Measurements from ENCODE around the gene PSME4.
"Not testable (repeated sequence)": the region's sequence is repeated elsewhere in the genome, so short reads cannot be mapped to it uniquely, and the experiment has no call there.

Gene PSME4

DNA sequence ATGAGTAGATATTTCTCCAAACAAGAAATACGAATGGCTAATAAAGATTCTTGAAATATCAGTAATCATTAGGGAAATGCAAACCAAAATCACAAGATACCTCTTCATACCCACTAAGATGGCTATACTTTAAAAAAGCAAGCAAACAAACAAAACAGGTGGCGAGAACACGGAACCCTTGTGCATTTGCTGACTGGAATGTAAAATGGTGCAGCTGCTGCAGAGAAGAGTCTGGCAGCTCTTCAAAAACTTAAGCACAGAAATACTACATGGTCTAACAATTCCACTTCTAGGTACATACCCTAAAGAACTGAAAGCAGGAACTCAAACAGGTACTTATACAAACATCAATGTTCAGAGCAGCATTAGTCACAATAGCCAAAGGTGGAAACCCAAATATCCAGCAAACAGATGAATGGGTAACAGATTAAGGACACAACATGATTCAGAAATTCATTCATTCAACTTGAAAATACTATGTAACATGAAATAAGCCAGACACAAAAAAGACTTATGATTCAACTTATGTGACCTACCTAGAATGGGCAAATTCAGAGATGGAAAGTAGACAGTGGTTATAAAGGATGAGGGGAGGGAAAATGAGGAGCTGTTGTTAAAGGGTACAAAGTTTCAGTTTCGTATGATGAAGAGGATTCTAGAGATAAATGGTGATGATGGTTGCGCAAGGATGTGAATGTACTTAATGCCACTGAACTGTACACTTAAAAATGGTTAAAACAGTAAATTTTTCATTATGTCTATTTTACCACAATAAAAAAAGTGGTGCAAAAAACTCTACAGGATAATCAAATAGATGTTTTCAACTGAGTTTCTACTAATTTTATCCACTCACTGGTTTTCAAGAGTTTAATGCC, 84.2 kb downstream of the PSME4 start:
- DNase-seq (ENCODE audit: low spot score), result no peak

DNA sequence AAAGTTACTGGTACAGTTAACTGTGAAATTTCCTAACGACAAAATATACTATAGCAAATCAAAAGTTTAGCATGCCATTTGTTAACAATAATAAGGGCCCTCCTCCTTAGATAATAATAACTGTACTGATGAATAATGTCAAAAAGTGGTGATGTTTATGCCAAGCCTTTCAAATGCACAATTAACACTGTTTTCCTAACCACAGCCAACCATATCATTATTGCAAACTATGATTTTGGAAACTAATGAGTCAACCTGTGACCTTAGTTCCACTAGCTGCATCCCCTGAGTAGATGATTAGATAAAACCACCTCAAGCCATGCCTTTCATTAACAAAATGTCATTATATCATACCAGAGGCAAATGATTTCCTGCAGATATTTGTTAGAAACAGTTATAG, 85.9 kb downstream of the PSME4 start:
- DNase-seq (ENCODE audit: low spot score), result no peak

DNA sequence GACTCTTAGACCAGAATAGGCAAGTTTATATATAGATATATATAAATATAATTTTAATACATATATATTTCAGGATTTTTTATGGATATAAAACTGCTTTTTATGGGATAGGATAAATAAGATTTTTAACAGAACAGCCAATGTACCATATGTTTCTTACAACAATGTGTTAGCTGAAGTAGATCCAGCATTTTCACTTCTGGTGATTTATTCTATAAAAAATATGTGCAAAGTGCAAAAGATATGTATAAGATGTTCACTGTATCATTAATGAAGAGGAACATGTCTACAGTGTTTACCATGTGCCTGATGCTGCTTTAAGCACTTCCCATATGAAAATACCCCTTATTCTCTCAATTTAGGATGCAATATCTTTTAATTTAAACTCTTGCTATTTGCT, 88.8 kb downstream of the PSME4 start:
- DNase-seq (ENCODE audit: low spot score), result no peak

DNA sequence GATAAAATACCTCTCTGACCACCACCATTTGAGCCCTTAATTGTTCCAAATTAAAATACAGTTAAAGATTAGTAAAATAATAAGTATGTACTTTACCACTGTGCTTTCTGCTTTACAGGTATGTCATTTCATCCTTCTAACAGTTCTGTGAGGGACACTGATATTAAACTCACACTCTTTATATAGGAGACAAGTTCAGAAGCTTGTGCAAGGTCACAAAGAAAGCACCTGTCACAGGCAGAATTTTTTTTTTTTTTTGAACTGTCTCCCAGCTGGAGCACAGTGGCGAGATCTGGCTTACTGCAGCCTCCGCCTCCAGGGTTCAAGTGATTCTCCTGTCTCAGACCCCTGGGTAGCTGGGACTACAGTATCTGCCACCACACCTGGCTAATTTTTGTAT, 89.4 kb downstream of the PSME4 start:
- no peak for DNase-seq (ENCODE audit: low spot score)

DNA sequence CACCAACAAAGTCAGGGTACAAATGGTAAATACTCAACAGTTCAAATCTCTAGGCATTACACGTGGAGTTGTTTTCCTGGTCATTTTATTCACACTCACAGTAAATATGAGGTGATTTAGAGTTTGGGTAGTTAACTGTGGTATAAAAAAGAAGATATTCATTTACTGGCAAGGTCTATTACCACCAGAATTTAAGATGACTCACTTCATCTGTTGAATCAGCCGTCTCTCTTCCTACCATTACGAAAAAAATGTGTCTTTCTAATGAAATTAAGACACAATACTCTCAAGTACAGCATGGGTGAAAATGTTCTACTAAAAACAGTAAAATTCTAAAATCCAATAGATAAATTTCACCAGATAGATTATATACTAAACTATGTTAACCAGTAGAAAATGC, 90.0 kb downstream of the PSME4 start:
- peak; percentile 76 for DNase-seq (ENCODE audit: low spot score)

DNA sequence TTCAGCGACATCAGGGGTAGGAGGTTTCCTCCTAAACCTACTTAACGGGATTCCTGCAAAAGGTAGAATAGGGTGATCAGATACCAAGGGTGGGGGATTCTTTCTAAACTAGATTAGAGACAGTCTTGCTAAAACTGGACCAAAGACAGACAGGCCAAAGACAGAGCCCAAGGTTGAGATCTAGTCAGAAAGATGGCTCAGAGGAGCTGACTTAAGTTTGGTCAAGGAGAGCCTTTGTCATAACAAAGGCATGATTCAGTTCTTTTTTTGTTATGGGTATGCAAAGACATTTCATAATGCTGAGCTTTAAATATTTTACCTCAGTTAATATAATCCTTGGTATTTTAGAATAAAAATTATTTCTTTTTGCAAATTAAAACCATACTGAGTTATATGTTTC, 93.2 kb downstream of the PSME4 start:
- DNase-seq (ENCODE audit: low spot score), result peak; percentile 11

DNA sequence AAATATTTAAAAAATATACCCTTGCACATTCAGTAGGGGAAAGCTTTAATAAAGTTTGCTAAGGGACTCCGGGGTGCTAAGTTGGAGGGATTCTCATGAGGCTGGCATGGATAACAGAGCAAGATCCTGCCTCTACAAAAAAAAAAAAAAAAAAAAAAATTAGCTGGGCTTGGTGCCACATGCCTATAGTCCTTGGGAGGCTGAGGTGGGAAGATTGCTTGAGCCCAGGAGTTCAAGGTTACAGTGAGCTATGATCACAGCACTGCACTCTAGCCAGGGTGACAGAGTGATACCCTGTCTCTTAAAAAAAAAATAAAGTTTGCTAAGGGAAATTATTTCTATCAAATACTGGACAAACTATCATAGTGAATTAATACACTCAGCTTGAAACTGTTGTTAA, 93.7 kb downstream of the PSME4 start:
- no peak for DNase-seq (ENCODE audit: low spot score)

DNA sequence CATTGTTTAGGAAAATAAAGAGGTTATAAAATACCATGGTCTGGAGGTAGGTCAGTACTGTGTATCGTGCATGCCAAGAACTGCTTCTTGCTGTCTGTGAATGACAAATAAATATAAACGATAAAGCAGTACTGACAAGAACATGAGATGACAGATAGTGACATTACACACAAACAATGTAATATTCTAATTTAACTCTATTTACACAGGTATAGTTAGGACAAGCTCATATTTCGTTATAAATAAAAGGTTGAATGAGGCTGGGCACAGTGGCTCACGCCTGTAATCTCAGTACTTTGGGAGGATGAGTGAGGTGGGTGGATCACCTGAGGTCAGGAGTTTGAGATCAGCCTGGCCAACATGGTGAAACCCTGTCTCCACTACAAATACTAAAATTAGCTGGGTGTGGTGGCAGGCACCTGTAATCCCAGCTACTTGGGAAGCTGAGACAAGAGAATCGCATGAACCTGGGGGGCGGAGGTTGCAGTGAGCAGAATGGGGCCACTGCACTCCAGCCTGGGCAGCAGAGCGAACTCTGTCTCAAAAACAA, 96.3 kb downstream of the PSME4 start:
- no peak for DNase-seq (ENCODE audit: low spot score)

DNA sequence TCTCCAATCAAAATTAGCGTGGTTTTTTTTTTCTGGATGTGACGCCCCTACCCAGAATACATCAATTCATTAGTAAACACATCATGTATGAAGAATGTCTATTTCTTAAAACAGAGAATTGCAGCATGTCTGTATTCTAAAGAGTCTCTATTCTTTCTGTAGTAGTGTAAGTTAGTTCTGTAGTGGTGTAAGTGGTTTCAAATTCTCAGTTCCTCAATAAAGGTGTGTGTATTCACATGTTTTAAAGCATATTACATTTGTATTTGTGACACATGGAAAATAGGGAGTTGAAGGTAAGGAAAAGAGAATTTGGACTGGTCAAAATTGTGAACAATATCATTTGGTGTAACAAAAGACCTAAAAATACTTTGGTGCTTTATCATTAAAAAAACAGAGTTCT, 103.0 kb downstream of the PSME4 start:
- no peak for DNase-seq (ENCODE audit: low spot score)

DNA sequence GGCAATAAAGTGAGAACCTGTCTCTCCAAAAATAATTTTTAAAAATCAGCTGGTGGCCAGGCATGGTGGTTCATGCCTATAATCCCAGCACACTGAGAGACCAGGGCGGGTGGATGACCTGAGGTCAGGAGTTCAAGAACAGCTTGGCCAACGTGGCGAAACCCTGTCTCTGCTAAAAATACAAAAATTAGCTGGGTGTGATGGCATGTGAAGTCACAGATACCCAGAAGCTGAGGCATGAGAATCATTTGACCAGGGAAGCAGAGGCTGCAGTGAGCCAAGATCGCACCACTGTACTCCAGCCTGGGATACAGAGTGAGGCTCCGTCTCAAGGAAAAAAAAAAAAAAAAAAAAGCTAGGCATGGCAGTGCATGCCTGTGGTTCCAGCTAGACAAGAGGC, 103.6 kb downstream of the PSME4 start:
- DNase-seq (ENCODE audit: low spot score), result no peak

DNA sequence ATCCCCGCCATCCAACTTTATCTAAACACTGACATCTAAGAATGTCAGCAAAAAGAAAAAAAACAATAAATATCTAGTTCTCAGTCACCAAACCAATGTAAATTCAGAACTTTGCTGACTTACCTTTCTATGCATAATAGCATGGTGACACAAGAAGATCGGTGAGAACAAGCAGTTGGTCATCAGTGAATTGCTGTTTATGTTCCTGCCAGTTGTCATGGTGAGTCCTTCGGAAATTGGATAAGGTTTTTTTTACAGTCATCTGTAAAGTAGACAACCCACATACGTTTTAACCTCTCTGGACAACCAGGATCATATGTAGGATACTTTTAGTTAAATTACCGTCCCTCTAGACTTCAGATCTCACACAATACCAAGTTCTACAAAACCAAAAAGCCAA, 104.8 kb downstream of the PSME4 start:
- no peak for DNase-seq (ENCODE audit: low spot score)

DNA sequence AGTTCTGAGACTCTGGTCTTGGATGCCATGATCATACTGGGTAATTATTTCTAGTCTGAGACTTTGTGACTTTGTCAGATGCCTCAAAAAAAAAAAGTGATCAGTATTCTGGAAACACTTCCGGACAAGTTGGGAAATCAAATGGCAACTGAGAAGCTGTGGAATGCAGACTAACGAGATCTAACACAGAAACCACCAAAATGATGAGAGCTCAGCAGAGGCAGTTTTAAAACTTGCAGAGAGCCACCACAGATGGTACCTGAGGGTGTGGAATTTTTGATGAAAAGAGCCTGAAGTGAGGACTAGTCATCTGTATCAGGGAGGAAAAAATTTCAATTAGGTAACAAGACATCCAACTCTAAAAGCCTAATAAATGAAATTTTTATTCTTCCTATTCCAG, 105.5 kb downstream of the PSME4 start:
- DNase-seq (ENCODE audit: low spot score), result peak; percentile 14

DNA sequence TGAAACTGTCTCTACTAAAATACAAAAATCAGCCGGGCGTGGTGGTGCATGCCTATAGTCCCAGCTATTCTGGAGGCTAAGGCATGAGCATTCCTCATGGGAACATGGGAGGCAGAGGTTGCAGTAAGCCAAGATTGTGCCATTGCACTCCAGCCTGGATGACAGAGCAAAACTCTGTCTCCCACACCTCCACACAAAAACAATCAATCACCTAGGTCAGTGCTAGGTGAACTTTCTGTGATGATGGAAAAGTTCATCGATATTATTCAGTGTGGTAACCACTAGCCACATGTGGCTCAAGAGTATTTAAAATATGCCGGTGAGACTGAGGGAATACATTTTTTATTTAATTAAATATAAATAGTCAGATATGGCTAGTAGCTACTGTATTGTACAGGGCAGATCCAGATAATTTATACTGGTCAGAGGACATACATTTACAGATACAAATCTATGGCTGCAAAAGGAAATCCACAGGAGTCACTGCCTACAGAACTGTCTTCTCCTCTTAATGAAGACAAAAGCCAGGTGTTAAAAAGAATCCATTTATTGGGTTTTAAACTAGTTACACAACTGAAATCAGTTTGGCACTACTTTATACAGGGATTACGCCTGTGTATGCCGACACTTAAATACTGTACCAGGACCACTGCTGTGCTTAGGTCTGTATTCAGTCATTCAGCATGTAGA, 107.1 kb downstream of the PSME4 start:
- no peak for DNase-seq (ENCODE audit: low spot score)

DNA sequence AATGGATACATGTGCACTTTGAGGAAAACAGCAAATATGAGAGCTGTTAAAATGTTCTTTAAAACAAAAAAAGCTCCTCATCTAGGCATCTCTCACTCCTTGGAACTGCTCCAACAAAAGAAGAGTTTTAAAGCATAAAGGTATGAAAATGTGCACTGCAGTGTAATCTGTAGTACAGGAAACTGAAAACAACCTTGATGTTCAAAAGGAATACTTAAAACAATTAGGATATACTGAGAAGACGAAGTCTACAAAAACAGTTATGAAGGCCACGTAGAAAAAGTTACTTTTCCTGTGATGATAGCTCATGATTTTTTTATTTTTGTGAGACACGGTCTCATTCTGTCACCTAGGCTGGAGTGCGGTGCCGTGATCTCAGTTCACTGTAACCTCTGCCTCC, 109.0 kb downstream of the PSME4 start:
- DNase-seq (ENCODE audit: low spot score), result no peak

DNA sequence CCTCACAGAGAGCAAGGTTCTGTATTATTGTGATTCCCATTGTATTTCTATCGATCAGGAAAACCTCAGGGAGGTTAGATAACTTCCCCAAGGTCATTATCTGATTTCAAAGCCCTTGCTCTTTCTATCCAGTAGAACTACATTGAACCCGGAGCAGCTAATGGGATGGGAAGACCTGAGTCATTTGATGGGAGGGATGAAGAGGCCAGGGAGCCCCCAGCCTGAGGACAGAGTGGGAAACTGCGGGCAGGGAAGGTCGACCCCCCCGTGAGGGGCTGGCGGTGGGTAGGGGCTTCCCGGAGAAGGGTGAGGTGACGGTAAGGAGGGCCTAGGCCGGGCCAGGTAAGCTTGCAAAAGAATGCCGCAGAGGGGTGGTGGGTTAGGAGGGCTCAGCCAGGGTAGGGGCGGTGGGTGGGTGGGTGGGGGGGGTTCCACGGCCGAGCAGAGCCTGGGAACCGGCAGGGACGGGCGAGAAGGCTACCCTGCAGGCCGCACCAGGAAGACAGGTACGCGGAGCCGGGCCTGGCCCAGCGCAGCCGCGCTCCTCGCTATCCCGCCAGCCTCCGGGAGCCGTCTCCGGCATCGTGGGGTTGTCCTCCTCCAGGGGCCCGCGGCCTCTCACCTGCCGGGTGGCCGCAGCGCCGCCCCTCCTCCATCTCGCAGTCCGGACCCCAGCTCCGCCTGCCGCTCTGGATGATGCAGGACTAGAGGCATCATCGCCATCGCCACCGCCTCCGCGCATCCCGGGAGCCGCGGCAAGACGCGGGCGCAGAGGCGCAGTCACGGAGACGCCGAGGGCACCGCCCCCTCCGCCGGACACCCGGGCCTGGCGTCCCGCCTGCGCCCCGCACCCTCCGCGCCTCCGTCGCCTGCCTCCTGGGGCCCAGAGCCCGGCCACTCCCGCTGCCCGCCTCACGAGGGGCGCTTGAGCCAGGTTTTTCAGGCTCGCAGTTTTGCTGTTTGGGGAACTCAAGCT, 111.3 kb downstream of the PSME4 start, which contains the start of gene GPR75:
GPR75 (minus strand) TSS at position 762 of the 976 bp plus-strand sequence. CDS start 5,211 bp downstream, outside the sequence.
- DNase-seq (ENCODE audit: low spot score), result peak; percentile 56

DNA sequence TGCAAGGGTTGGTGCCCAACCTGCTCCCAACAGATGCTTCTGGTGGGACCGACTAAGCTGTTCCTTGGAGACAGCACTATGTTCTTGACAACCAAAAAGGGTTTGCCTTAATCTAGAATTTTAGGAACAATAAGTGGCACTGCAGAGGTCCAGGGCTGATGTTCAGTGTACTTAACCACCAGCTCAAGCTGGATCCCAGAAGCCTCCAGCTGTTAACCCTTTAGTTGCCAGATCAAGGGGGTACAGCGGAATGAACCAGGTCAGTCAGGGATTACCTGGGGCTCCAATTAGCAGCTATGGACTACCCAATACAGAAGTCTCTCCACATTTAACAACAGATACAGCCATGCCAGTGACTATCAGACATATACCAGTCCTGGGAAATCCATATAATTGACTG, 114.5 kb downstream of the PSME4 start:
- DNase-seq (ENCODE audit: low spot score), result no peak

DNA sequence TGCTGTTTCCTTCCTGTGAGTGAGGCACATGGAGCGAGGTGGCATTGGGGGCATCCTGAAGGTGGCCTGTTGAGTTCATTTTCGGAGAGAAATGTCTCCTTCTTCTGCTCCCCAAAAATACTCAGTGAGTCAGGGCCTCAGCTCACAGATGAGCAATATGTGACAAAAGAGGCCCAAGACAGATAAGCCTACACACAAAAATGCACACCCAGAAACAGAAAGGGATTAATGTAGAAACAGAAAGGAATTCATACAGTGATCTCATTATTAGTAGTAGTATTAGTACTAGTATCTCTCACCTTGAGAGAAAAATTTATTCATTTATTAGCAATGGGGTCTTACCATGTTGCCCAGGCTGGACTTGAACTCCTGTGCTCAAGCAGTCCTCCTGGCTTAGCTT, 116.1 kb downstream of the PSME4 start:
- DNase-seq (ENCODE audit: low spot score), result no peak

DNA sequence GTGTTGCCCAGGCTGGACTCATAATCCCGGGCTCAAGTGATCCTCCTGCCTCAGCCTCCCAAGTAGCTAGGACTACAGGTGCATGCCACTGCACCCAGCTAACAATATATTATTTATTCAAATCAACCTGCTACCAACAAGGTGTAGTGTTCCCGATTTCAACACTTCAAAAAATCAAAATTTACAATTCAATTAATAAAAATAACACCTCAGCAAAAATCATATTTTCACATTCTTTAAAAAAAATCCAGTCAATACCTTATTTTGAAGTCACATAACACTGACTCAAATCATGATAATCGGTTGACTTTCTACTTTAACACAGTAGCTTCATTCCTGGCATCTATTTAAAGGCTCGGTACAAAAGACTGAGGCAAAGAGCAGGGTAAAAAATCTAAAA, 118.3 kb downstream of the PSME4 start:
- DNase-seq (ENCODE audit: low spot score), result no peak

DNA sequence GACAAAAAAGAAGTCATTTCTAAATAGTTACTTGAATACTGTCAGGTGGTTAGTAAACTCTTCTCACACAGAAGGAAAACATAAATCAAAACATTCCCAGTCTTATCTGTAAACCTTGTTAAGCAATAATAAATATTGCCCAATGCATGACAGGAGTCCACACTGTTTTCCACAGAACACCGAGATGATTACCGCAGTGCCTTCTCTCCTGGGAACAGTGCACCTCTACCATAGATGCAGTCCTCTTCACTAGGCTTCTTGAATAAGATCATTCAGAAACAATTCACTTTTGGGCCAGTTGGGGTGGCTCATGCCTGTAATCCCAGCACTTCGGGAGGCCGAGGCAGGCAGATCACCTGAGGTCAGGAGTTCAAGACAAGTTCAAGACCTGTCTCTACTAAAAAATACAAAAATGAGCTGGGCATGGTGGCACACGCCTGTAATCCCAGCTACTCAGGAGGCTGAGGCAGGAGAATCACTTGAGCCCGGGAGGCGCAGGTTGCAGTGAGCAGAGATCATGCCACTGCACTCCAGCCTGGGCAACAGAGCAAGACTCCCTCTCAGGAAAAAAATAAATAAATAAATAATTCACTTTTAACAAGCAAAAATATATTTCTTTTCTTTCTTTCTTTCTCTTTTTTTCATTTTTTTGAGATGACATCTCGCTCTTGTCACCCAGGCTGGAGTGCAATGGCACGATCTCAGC, 119.6 kb downstream of the PSME4 start:
- not testable (repeated sequence) for DNase-seq (ENCODE audit: low spot score)

DNA sequence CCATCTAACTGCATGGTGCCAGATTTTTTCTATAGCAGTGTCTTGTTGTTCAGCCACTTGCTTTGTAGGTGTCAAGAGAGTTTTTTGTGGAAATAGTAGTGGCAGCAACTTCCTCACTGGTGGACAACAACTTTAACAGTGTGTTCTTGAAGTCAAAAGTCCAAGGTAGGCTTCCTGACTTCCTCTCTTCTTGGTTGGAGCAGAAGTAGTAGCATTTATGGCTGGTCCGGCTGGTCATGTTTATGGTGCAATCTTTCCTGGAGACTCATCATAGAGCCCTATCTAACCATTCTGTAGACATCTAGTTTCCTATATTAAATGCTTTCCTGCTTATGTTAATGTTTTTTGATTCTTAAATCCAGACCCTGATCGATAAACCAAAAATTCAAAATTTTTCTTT, 122.7 kb downstream of the PSME4 start:
- DNase-seq (ENCODE audit: low spot score), result no peak

DNA sequence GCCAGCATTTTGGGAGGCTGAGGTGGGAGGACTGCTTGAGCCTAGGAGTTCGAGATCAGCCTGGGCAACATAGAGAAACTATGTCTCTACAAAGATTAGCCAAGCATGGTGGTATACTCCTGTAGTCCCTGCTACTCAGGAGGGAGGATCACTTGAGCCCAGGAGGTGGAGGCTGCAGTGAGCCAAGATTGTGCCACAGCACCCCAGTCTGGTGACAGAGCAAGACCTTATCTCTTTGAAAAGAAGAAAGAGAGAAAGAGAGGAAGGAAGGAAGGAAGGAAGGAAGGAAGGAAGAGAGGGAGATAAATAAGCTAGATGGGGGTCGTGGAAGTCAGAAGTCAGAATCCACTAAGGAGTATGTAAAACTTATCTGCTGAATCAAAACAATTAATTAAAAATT, 127.2 kb downstream of the PSME4 start:
- no peak for DNase-seq (ENCODE audit: low spot score)
